ENCODE data around the gene GPR139.

- no peak for TF ChIP-seq CTCF (conservative IDR thresholded peaks at IDR 0.05; ENCODE audit: low read depth, low read length)
- no peak for TF ChIP-seq EZH2 (IDR thresholded peaks at IDR 0.05; ENCODE audit: borderline replicate concordance, low read depth, low read length, poor library complexity, severe bottlenecking)
These were observed 9.2 kb downstream of the GPR139 start for GRCh38 chr16:20064520-20064919.
